Smooth muscle cell (in vitro differentiated cells): ENCODE measurements around the gene AMDHD2. TPM values are rescaled to one million over a fixed set of nuclear protein-coding genes. Genes with fewer than 3 reads are reported as not detected.

Source experiments
- DNase-seq: peaks from one replicate; lab custom pipeline; 2025; ENCODE audit not compliant: unreplicated experiment; lab: John Stamatoyannopoulos, UW
- H2AFZ ChIP-seq: fragments of 200-600 bp; sonication (generic); 2 replicates; pipeline ENCODE4 v1.6.0; 2016; ENCODE audit warnings: antibody characterized with exemption, low read depth, mild to moderate bottlenecking
- H3F3A ChIP-seq: fragments of 200-600 bp; sonication (generic); 2 replicates; pipeline ENCODE4 v1.6.0; 2017; ENCODE audit warnings: antibody characterized with exemption, low read depth
- H3K27ac ChIP-seq: fragments of 200-600 bp; sonication (generic); 2 replicates; pipeline ENCODE4 v1.5.1; 2016; ENCODE audit warnings: low read depth, mild to moderate bottlenecking
- H3K27me3 ChIP-seq: fragments of 200-600 bp; sonication (generic); 2 replicates; pipeline ENCODE4 v1.6.1; 2016; ENCODE audit warnings: low read depth, mild to moderate bottlenecking
- H3K36me3 ChIP-seq: fragments of 200-600 bp; sonication (generic); 2 replicates; pipeline ENCODE4 v1.5.1; 2016; ENCODE audit warnings: low read depth
- H3K4me1 ChIP-seq: fragments of 200-600 bp; sonication (generic); 2 replicates; pipeline ENCODE4 v1.5.1; 2016; ENCODE audit warnings: low read depth
- H3K4me2 ChIP-seq: fragments of 200-600 bp; sonication (generic); 2 replicates; pipeline ENCODE4 v1.6.0; 2016; ENCODE audit warnings: mild to moderate bottlenecking
- H3K4me3 ChIP-seq: fragments of 200-600 bp; sonication (generic); 2 replicates; pipeline ENCODE4 v1.5.1; 2016; ENCODE audit warnings: mild to moderate bottlenecking
- H3K79me2 ChIP-seq: fragments of 200-600 bp; sonication (generic); 2 replicates; pipeline ENCODE4 v1.6.0; 2016; ENCODE audit warnings: low read depth, mild to moderate bottlenecking
- H3K9ac ChIP-seq: fragments of 200-600 bp; sonication (generic); 2 replicates; pipeline ENCODE4 v1.6.0; 2016; ENCODE audit warnings: low read depth
- H3K9me3 ChIP-seq: fragments of 200-600 bp; sonication (generic); replicated peaks from 2 replicates; pipeline ENCODE4 v1.5.1; 2016; ENCODE audit warnings: low read depth
- H4K20me1 ChIP-seq: fragments of 200-600 bp; sonication (generic); 2 replicates; pipeline ENCODE4 v1.6.0; 2016; ENCODE audit warnings: low read depth
- WGBS: methylation state at CpG from one replicate; pipeline ENCODE4 v1.1.7; 2016; ENCODE audit warnings: low lambda C conversion rate; 5-methylcytosine and 5-hydroxymethylcytosine counted together
- polyA plus RNA-seq: library from polyadenylated mRNA; unstranded; fragments of >200 nt; fragmentation: Nextera tagmentation; extraction: Ambion mirVana; gene quantifications from 2 replicates; pipeline ENCODE4 v1.2.1, GENCODE V29; 2016
- total RNA-seq: library from RNA; depleted of rRNA; stranded (reverse); fragments of >200 nt; gene quantifications from 2 replicates; pipeline ENCODE4 v1.2.3, GENCODE V29; 2014
- TF ChIP-seq, protein P1 (sequence below): fragments of 200-600 bp; sonication (generic); IDR thresholded peaks from 2 replicates; pipeline ENCODE4 v1.5.1; 2017; ENCODE audit warnings: borderline replicate concordance, mild to moderate bottlenecking, antibody characterized with exemption; ENCODE audit not compliant: insufficient read depth, poor library complexity, severe bottlenecking

The AMDHD2 gene
- total and polyA plus RNA-seq, 2 experiments from 2014 or later: 12.0 to 14.2 TPM

DNA sequence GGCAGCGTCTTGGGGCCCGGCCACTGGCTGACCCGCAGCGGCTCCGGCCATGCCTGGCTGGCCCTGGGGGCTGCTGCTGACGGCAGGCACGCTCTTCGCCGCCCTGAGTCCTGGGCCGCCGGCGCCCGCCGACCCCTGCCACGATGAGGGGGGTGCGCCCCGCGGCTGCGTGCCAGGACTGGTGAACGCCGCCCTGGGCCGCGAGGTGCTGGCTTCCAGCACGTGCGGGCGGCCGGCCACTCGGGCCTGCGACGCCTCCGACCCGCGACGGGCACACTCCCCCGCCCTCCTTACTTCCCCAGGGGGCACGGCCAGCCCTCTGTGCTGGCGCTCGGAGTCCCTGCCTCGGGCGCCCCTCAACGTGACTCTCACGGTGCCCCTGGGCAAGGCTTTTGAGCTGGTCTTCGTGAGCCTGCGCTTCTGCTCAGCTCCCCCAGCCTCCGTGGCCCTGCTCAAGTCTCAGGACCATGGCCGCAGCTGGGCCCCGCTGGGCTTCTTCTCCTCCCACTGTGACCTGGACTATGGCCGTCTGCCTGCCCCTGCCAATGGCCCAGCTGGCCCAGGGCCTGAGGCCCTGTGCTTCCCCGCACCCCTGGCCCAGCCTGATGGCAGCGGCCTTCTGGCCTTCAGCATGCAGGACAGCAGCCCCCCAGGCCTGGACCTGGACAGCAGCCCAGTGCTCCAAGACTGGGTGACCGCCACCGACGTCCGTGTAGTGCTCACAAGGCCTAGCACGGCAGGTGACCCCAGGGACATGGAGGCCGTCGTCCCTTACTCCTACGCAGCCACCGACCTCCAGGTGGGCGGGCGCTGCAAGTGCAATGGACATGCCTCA is 48.3 kb upstream of the AMDHD2 start:
- Histone ChIP-seq H3K79me2 (no peaks in the 10 kb centered on the region), H3K4me2 (peak overlapping the region; percentile 93), H2AFZ (peak overlapping the region; percentile 24), H3K36me3 (no peaks in the 10 kb centered on the region), H4K20me1 (peaks cover 14% of the 10 kb centered on the region), H3K9ac (no peak overlapping the region), H3K4me3 (peak overlapping the region; percentile 49), H3K27ac (no peak overlapping the region), H3K4me1 (peaks cover 34% of the 10 kb centered on the region), H3F3A (peaks cover 8% of the 10 kb centered on the region), H3K9me3 (no peaks in the 10 kb centered on the region), H3K27me3 (no peaks in the 10 kb centered on the region)
- TF ChIP-seq, protein P1, sequence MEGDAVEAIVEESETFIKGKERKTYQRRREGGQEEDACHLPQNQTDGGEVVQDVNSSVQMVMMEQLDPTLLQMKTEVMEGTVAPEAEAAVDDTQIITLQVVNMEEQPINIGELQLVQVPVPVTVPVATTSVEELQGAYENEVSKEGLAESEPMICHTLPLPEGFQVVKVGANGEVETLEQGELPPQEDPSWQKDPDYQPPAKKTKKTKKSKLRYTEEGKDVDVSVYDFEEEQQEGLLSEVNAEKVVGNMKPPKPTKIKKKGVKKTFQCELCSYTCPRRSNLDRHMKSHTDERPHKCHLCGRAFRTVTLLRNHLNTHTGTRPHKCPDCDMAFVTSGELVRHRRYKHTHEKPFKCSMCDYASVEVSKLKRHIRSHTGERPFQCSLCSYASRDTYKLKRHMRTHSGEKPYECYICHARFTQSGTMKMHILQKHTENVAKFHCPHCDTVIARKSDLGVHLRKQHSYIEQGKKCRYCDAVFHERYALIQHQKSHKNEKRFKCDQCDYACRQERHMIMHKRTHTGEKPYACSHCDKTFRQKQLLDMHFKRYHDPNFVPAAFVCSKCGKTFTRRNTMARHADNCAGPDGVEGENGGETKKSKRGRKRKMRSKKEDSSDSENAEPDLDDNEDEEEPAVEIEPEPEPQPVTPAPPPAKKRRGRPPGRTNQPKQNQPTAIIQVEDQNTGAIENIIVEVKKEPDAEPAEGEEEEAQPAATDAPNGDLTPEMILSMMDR: no peak
- DNase-seq: no peak
- WGBS: 59% methylated on average over 48 of the region's 61 CpGs

DNA sequence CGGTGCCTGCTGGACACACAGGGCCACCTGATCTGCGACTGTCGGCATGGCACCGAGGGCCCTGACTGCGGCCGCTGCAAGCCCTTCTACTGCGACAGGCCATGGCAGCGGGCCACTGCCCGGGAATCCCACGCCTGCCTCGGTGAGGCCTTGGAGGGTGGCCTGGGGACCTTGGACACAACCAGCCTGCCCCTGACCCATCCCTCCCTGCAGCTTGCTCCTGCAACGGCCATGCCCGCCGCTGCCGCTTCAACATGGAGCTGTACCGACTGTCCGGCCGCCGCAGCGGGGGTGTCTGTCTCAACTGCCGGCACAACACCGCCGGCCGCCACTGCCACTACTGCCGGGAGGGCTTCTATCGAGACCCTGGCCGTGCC is 47.7 kb upstream of the AMDHD2 start:
- no peak for DNase-seq
- peaks cover 34% of the 10 kb centered on the region for H3K4me1 ChIP-seq
- no peak overlapping the region for H3K4me3 ChIP-seq
- no peaks in the 10 kb centered on the region for H3K36me3 ChIP-seq
- H3K27ac ChIP-seq: no peak overlapping the region
- H3F3A ChIP-seq: peaks cover 8% of the 10 kb centered on the region
- TF ChIP-seq, protein P1: no peak
- H2AFZ ChIP-seq: no peak overlapping the region
- H3K27me3 ChIP-seq: no peaks in the 10 kb centered on the region
- H3K9me3 ChIP-seq: no peaks in the 10 kb centered on the region
- H3K4me2 ChIP-seq: no peak overlapping the region
- H3K9ac ChIP-seq: no peak overlapping the region
- H3K79me2 ChIP-seq: peaks cover 3% of the 10 kb centered on the region
- H4K20me1 ChIP-seq: peaks cover 15% of the 10 kb centered on the region
- 97% methylated on average over 27 of the region's 27 CpGs for WGBS

DNA sequence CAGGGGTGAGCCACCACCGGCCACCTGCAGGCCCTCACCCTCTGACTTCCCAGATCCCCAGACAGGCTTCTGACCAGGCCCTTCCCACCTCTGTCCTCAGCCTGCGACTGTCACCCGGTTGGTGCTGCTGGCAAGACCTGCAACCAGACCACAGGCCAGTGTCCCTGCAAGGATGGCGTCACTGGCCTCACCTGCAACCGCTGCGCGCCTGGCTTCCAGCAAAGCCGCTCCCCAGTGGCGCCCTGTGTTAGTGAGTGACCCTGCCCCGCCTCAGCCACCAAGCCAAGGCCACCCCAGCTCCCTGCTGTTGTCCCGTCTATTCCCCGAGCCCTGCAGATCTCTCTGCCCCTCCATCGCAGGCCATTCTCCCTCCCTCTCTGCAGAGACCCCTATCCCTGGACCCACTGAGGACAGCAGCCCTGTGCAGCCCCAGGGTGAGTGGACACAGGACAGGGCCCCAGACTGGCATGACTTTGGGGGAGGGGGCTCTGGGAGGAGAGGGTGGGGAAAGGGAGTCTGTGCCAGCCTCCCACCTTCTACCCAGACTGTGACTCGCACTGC is 47.2 kb upstream of the AMDHD2 start:
- DNase-seq: no peak
- H3K9me3 ChIP-seq: no peaks in the 10 kb centered on the region
- no peak overlapping the region for H2AFZ ChIP-seq
- no peaks in the 10 kb centered on the region for H3K27me3 ChIP-seq
- 89% methylated on average over 13 of the region's 14 CpGs for WGBS
- peaks cover 20% of the 10 kb centered on the region for H4K20me1 ChIP-seq
- H3K36me3 ChIP-seq: no peaks in the 10 kb centered on the region
- peak overlapping the region; percentile 100 for H3K4me2 ChIP-seq
- H3K9ac ChIP-seq: no peak overlapping the region
- H3K4me3 ChIP-seq: peak overlapping the region; percentile 84
- H3K27ac ChIP-seq: no peak overlapping the region
- TF ChIP-seq, protein P1: no peak
- peaks cover 4% of the 10 kb centered on the region for H3K79me2 ChIP-seq
- H3K4me1 ChIP-seq: peaks cover 34% of the 10 kb centered on the region
- H3F3A ChIP-seq: peaks cover 8% of the 10 kb centered on the region
